Measurements from ENCODE around the gene C20orf173. TPM values are rescaled to one million over a fixed set of nuclear protein-coding genes. Genes with fewer than 3 reads are reported as not detected.
"Not testable (repeated sequence)": the region's sequence is repeated elsewhere in the genome, so short reads cannot be mapped to it uniquely, and the experiment has no call there.

C20orf173 gene
- polyA plus RNA-seq, 1 donor from 2014 or later: not detected

DNA sequence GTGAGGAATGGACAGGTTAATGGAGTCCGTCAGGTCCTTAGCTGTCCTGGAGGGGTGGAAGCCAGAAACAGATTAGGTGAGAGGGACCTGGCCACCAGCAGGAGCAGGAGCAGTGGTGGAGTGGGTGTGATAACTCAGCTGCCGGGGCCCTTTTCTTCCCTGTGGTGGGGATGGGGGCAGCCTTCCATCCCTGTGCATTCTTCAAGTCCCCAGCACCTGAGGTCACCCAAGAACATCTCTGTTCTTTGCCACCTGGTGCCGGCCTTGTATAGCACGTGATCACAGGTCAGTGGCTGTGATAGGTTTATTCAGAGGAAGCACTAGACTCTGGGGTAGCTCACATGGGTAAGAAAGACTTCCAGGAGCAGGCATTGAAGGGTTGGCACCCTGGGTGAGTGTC is 29.0 kb upstream of the C20orf173 start:
- Mint-ChIP-seq H3K36me3 (peaks cover 2% of the 10 kb centered on the region), H3K27ac (no peak overlapping the region), H3K9me3 (no peaks in the 10 kb centered on the region), H3K4me3 (no peak overlapping the region), H3K4me1 (peaks cover 0 to 1% (median 0%) of the 10 kb centered on the region in 3 donors), H3K27me3 (no peaks in the 10 kb centered on the region)

GRCh38 chr20:35556871-35557270 is 27.4 kb upstream of the C20orf173 start:
- H3K4me1 Mint-ChIP-seq: peaks cover 0 to 1% (median 0%) of the 10 kb centered on the region in 3 donors
- H3K27me3 Mint-ChIP-seq: no peaks in the 10 kb centered on the region
- peaks cover 2% of the 10 kb centered on the region for H3K36me3 Mint-ChIP-seq
- H3K9me3 Mint-ChIP-seq: no peaks in the 10 kb centered on the region
- no peak overlapping the region for H3K27ac Mint-ChIP-seq
- H3K4me3 Mint-ChIP-seq: no peak overlapping the region

DNA sequence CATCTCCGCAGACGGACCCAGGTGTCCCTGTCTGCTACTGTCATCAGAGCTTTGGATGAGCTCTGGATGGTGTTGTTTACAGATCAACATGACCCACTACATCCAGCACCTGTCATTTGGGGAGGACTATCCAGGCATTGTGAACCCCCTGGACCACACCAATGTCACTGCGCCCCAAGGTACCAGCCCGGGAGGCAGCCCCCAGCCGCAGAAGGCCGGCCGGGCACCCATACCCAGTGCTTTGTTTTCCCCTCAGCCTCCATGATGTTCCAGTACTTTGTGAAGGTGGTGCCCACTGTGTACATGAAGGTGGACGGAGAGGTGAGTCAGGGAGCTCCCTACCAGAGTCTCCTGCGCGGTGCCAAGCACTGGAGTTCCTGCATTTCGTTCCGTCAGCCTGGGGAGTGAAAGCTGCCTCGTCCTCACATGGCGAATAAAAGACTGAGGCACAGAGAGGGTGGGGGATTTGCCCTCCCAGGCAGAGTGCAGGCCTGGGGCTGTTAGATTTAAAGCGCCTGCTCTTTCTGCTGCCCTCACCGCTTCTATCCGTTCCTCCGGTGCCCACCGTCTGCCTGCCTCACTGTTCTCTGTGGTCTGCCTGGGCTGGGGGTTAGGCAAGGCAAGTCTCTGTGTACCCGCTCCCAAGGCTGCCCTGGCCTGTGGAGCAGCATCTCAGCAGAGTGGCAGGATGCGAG is 26.6 kb upstream of the C20orf173 start:
- H3K4me3 Mint-ChIP-seq: no peak overlapping the region
- peaks cover 2% of the 10 kb centered on the region for H3K36me3 Mint-ChIP-seq
- no peak overlapping the region for H3K27ac Mint-ChIP-seq
- no peaks in the 10 kb centered on the region for H3K27me3 Mint-ChIP-seq
- peaks cover 0 to 1% (median 0%) of the 10 kb centered on the region in 3 donors for H3K4me1 Mint-ChIP-seq
- H3K9me3 Mint-ChIP-seq: no peaks in the 10 kb centered on the region

DNA sequence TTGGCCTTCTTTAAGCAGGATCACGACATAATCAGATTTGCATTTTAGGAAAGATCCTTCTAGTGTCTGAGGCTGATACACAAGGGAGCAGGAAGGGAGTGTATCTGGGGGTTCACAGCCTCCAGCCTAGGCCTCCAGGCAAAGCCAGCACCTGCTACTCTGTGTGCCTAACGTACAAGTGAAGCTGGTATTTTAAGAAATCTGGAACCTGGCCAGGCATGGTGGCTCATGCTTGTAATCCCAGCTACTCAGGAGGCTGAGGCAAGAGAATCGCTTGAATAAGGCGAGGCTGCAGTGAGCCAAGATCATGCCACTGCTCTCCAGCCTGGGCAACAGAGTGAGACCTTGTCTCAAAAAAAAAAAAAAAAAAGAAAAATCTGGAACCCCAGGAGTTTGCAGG is 26.0 kb upstream of the C20orf173 start:
- not testable (repeated sequence) for H3K27ac Mint-ChIP-seq, H3K4me3 Mint-ChIP-seq, H3K9me3 Mint-ChIP-seq, H3K4me1 Mint-ChIP-seq, H3K36me3 Mint-ChIP-seq, H3K27me3 Mint-ChIP-seq

GRCh38 chr20:35552914-35553313 is 23.5 kb upstream of the C20orf173 start:
- Mint-ChIP-seq H3K4me1 (peaks cover 0 to 1% (median 0%) of the 10 kb centered on the region in 3 donors), H3K36me3 (peaks cover 2% of the 10 kb centered on the region), H3K27me3 (no peaks in the 10 kb centered on the region), H3K27ac (no peak overlapping the region), H3K4me3 (no peak overlapping the region), H3K9me3 (no peaks in the 10 kb centered on the region)

DNA sequence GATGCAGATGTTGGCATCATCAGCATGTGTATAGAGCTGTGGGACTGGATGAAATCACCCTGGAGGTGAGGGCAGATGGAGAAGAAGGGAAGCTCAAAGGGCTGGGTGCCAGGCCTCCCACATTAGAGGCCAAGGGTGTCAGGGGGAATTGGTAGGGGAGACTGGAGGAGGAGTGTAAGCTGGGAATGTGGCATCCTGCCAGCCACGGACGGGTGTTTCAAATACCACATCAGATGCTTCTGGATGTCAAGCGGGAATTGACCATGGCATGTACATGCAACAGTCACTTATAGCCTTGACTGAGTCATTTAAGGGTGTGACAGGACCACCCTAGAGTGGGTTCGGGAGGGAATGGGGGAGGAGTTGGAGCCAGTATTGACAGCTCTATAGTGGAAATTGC is 22.1 kb upstream of the C20orf173 start:
- H3K27ac Mint-ChIP-seq: no peak overlapping the region
- H3K27me3 Mint-ChIP-seq: no peaks in the 10 kb centered on the region
- no peak overlapping the region for H3K4me3 Mint-ChIP-seq
- peaks cover 0 to 1% (median 0%) of the 10 kb centered on the region in 3 donors for H3K4me1 Mint-ChIP-seq
- peaks cover 2% of the 10 kb centered on the region for H3K36me3 Mint-ChIP-seq
- H3K9me3 Mint-ChIP-seq: no peaks in the 10 kb centered on the region

DNA sequence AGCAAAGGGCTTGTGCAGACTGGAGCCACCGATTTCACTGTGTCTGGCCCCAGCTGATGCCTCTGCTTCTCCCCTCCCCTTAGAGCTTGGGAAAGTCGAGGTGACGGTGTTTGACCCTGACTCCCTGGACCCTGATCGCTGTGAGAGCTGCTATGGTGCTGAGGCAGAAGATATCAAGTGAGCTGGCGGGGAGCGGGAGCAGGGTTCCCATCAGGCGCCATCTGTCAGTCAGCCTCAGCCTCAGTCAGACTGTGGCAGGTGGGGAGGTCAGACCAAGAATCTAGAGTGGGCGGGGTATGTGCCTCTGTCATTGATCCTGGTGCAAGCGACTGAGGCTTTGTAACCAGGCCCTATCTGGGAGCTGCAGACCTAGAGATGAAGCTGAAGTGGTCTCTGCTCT is 17.9 kb upstream of the C20orf173 start:
- Mint-ChIP-seq H3K27ac (no peak overlapping the region), H3K4me1 (peaks cover 0 to 6% (median 4%) of the 10 kb centered on the region in 3 donors), H3K4me3 (peak overlapping the region in 1 of 4 donors; percentile 14), H3K36me3 (peaks cover 5% of the 10 kb centered on the region), H3K9me3 (no peaks in the 10 kb centered on the region), H3K27me3 (no peaks in the 10 kb centered on the region)

GRCh38 chr20:35546127-35546526 is 16.7 kb upstream of the C20orf173 start:
- no peaks in the 10 kb centered on the region for H3K27me3 Mint-ChIP-seq
- H3K4me1 Mint-ChIP-seq: peaks cover 6 to 11% (median 8%) of the 10 kb centered on the region in 3 donors
- no peaks in the 10 kb centered on the region for H3K9me3 Mint-ChIP-seq
- H3K4me3 Mint-ChIP-seq: no peak overlapping the region
- H3K36me3 Mint-ChIP-seq: peaks cover 5% of the 10 kb centered on the region
- no peak overlapping the region for H3K27ac Mint-ChIP-seq

GRCh38 chr20:35544941-35545340 is 15.5 kb upstream of the C20orf173 start:
- H3K9me3 Mint-ChIP-seq, H3K4me3 Mint-ChIP-seq, H3K36me3 Mint-ChIP-seq, H3K27me3 Mint-ChIP-seq, H3K27ac Mint-ChIP-seq: not testable (repeated sequence)
- peaks cover 6 to 11% (median 9%) of the 10 kb centered on the region in 3 donors for H3K4me1 Mint-ChIP-seq

GRCh38 chr20:35544436-35544835 is 15.0 kb upstream of the C20orf173 start:
- Mint-ChIP-seq H3K27ac (no peak overlapping the region), H3K4me1 (peaks cover 6 to 11% (median 11%) of the 10 kb centered on the region in 3 donors), H3K4me3 (no peak overlapping the region), H3K9me3 (no peaks in the 10 kb centered on the region), H3K36me3 (peaks cover 3% of the 10 kb centered on the region), H3K27me3 (no peaks in the 10 kb centered on the region)

- peak overlapping the region in 2 of 3 donors; percentile 95 to 96 for H3K27ac Mint-ChIP-seq
- peaks cover 6 to 11% (median 11%) of the 10 kb centered on the region in 3 donors for H3K4me1 Mint-ChIP-seq
- H3K4me3 Mint-ChIP-seq: peak overlapping the region; percentile 90 to 98 (median 98)
- no peaks in the 10 kb centered on the region for H3K9me3 Mint-ChIP-seq
- H3K27me3 Mint-ChIP-seq: no peaks in the 10 kb centered on the region
- peaks cover 3% of the 10 kb centered on the region for H3K36me3 Mint-ChIP-seq
These were observed 13.5 kb upstream of the C20orf173 start for GRCh38 chr20:35542990-35543389.

GRCh38 chr20:35541783-35542662 is 12.6 kb upstream of the C20orf173 start, which contains the start of gene ERGIC3:
ERGIC3 (plus strand) TSS chr20:35542078; CDS start chr20:35542098, 20 bp downstream.
- H3K27me3 Mint-ChIP-seq: no peaks in the 10 kb centered on the region

GRCh38 chr20:35541118-35541782 is 11.8 kb upstream of the C20orf173 start:
- Mint-ChIP-seq H3K36me3 (peaks cover 3% of the 10 kb centered on the region), H3K27ac (peak overlapping the region; percentile 95 to 96 (median 95)), H3K9me3 (no peaks in the 10 kb centered on the region), H3K4me1 (peaks cover 6 to 11% (median 11%) of the 10 kb centered on the region in 3 donors), H3K4me3 (peak overlapping the region; percentile 90 to 98 (median 98)), H3K27me3 (no peaks in the 10 kb centered on the region)

More at GRCh38 chr20:35541783-35542662, 12.6 kb upstream of the C20orf173 start, which contains the start of gene ERGIC3:
- peak within 1 kb of the TSS; percentile 95 to 96 (median 95) for H3K27ac Mint-ChIP-seq
- H3K9me3 Mint-ChIP-seq: no peaks in the 10 kb centered on the region
- peak within 1 kb of the TSS; percentile 90 to 98 (median 98) for H3K4me3 Mint-ChIP-seq
- H3K36me3 Mint-ChIP-seq: peaks cover 3% of the 10 kb centered on the region
- H3K4me1 Mint-ChIP-seq: peaks cover 6 to 11% (median 11%) of the 10 kb centered on the region in 3 donors

DNA sequence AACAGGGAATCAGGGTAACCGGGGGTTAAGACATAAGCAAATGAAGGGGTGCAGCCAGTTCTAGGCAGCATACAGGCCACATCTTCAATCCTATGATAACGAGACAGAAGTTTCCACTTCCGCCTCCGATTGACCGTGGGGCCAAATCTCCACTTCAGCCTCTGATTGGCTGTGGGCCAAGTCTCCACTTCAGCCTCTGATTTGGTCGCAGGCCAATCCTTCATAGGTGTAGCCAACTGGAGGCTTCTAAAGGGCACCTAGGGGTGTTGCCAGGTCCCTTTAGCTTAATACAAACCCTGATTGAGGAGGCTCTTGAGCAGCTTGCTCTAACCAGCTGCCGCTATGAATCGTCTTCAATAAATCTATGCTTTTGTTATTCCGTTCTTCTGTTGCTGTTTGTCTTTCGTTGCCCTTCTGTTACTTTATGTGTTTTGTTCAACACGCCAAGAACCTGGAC is 10.3 kb upstream of the C20orf173 start:
- Mint-ChIP-seq H3K4me3 (peak overlapping the region; percentile 61 to 88 (median 76)), H3K27ac (peak overlapping the region; percentile 54 to 87 (median 76)), H3K9me3 (no peaks in the 10 kb centered on the region), H3K4me1 (peaks cover 6 to 11% (median 11%) of the 10 kb centered on the region in 3 donors), H3K36me3 (peaks cover 3% of the 10 kb centered on the region), H3K27me3 (no peaks in the 10 kb centered on the region)
